ENCODE measurements around the gene OSBPL7. TPM values are rescaled to one million over a fixed set of nuclear protein-coding genes. Genes with fewer than 3 reads are reported as not detected.

The OSBPL7 gene
- 10 to 100 TPM; 18.2 to 42.2 TPM for total RNA-seq

- H3K4me3 ChIP-seq, result peak within 1 kb of the TSS; percentile 59 to 80
- H3K36me3 ChIP-seq (replicated peaks in 1 of 2; ENCODE audit: insufficient read depth in 1 of 2, low read depth in 2 of 2), result peaks cover 8 to 23% of the 10 kb centered on the region in 2 donors
- DNase-seq (peak; percentile 81 to 90 (median 86)), ATAC-seq (peak; percentile 96)
- H3K4me1 ChIP-seq, result peaks cover 22% of the 10 kb centered on the region
- 7 to 22% methylated on average over 4 to 20 of the region's 21 CpGs for WGBS, 2 donors
- H3K27ac ChIP-seq, result peak within 1 kb of the TSS; percentile 53 to 77 (median 70)
- no peaks in the 10 kb centered on the region for H3K27me3 ChIP-seq
- intact Hi-C loops (cut with DNase I), result no loop called here
- peak; percentile 76 to 86 (median 85) for TF ChIP-seq POLR2A (IDR thresholded peaks at IDR 0.05)
- TF ChIP-seq, protein P1, sequence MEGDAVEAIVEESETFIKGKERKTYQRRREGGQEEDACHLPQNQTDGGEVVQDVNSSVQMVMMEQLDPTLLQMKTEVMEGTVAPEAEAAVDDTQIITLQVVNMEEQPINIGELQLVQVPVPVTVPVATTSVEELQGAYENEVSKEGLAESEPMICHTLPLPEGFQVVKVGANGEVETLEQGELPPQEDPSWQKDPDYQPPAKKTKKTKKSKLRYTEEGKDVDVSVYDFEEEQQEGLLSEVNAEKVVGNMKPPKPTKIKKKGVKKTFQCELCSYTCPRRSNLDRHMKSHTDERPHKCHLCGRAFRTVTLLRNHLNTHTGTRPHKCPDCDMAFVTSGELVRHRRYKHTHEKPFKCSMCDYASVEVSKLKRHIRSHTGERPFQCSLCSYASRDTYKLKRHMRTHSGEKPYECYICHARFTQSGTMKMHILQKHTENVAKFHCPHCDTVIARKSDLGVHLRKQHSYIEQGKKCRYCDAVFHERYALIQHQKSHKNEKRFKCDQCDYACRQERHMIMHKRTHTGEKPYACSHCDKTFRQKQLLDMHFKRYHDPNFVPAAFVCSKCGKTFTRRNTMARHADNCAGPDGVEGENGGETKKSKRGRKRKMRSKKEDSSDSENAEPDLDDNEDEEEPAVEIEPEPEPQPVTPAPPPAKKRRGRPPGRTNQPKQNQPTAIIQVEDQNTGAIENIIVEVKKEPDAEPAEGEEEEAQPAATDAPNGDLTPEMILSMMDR (IDR thresholded peaks at IDR 0.05), result peak in 1 of 7 experiments; percentile 32
- H3K9me3 ChIP-seq, result no peaks in the 10 kb centered on the region
Measured at GRCh38 chr17:47821424-47822391, at the start of gene OSBPL7. TSS of gene OSBPL7 (minus strand) at chr17:47821794. CDS start at chr17:47820278, 1,516 bp downstream.

GRCh38 chr17:47871048-47871447 is 49.5 kb upstream of the OSBPL7 start:
- intact Hi-C loops (cut with DNase I), result no loop called here
- H3K4me1 ChIP-seq, result no peaks in the 10 kb centered on the region

GRCh38 chr17:47870056-47870455 is 48.5 kb upstream of the OSBPL7 start:
- Histone ChIP-seq H3K27me3 (peaks cover 3 to 13% of the 10 kb centered on the region in 2 donors), H3K4me3 (no peak overlapping the region), H3K36me3 (replicated peaks in 1 of 2; ENCODE audit: insufficient read depth in 1 of 2, low read depth in 2 of 2) (no peaks in the 10 kb centered on the region), H3K4me1 (no peaks in the 10 kb centered on the region), H3K27ac (no peak overlapping the region), H3K9me3 (no peaks in the 10 kb centered on the region)
- no peak for DNase-seq
- intact Hi-C loops (cut with DNase I), result no loop called here
- no peak for ATAC-seq
- 9 to 32% methylated on average over 1 of the region's 1 CpG for WGBS, 2 donors
- TF ChIP-seq POLR2A (IDR thresholded peaks at IDR 0.05), result no peak
- TF ChIP-seq, protein P1 (IDR thresholded peaks at IDR 0.05), result no peak

More at GRCh38 chr17:47871048-47871447, 49.5 kb upstream of the OSBPL7 start:
- DNase-seq, result no peak
- no peaks in the 10 kb centered on the region for H3K9me3 ChIP-seq
- no peak for ATAC-seq
- no peak for TF ChIP-seq POLR2A (IDR thresholded peaks at IDR 0.05)
- TF ChIP-seq, protein P1 (IDR thresholded peaks at IDR 0.05), result no peak
- no peak overlapping the region for H3K4me3 ChIP-seq
- no peak overlapping the region for H3K27ac ChIP-seq
- no peaks in the 10 kb centered on the region for H3K36me3 ChIP-seq (replicated peaks in 1 of 2; ENCODE audit: insufficient read depth in 1 of 2, low read depth in 2 of 2)
- H3K27me3 ChIP-seq, result peaks cover 3 to 13% of the 10 kb centered on the region in 2 donors

DNA sequence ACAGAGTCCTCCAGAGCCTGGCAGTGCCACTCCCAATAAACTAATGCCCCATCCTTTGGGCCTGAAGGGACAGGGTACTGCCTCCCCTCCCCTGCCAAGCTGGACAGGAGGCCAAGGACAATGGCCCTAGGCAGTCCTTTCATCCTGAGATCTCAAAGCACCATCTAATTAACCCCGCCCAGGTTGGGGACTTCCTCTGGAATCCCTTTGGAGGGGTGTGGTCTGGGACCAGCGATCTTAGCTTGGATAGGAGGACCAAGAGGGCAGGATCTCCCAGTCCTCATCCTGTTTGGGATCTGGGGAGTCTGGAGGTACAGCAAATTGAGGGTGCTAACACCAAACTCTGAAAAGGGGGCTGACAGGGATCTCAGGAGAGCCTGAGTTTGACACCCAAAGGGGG is 47.5 kb upstream of the OSBPL7 start:
- no peak for TF ChIP-seq POLR2A (IDR thresholded peaks at IDR 0.05)
- TF ChIP-seq, protein P1 (IDR thresholded peaks at IDR 0.05), result no peak
- Histone ChIP-seq H3K27ac (no peak overlapping the region), H3K4me1 (no peaks in the 10 kb centered on the region), H3K27me3 (peaks cover 3 to 13% of the 10 kb centered on the region in 2 donors), H3K9me3 (no peaks in the 10 kb centered on the region), H3K36me3 (replicated peaks in 1 of 2; ENCODE audit: insufficient read depth in 1 of 2, low read depth in 2 of 2) (no peaks in the 10 kb centered on the region), H3K4me3 (no peak overlapping the region)
- intact Hi-C loops (cut with DNase I), result no loop called here
- no peak for DNase-seq
- no peak for ATAC-seq
- WGBS, 2 donors, result 10 to 18% methylated on average over 2 of the region's 2 CpGs

Data from body of pancreas (tissue), 4 donors.